ENCODE data around the gene PPAT. TPM values are rescaled to one million over a fixed set of nuclear protein-coding genes. Genes with fewer than 3 reads are reported as not detected.

The PPAT gene
- polyA plus RNA-seq, 3 donors: 0.83 to 1.5 (median 1.4) TPM

- no peaks in the 10 kb centered on the region for H3K27me3 ChIP-seq (ENCODE audit: control insufficient read depth in 2 of 2, insufficient read depth in 2 of 2, low read length in 2 of 2)
Measured at GRCh38 chr4:56425518-56425917, 9.9 kb downstream of the PPAT start.

GRCh38 chr4:56424697-56425514 is 10.5 kb downstream of the PPAT start:
- H3K4me1 Mint-ChIP-seq: peaks cover 7% of the 10 kb centered on the region
- Histone ChIP-seq H3K9ac (ENCODE audit: insufficient read depth, low read length, poor library complexity, severe bottlenecking) (no peak overlapping the region), H3K27me3 (ENCODE audit: control insufficient read depth in 2 of 2, insufficient read depth in 2 of 2, low read length in 2 of 2) (no peaks in the 10 kb centered on the region), H3K27ac (ENCODE audit: low read depth in 1 of 2, low read length in 2 of 2) (no peak overlapping the region), H3K4me2 (replicated peaks; ENCODE audit: extremely low read depth, low read length, poor library complexity, severe bottlenecking) (no peak overlapping the region), H3K9me3 (replicated peaks in 1 of 2; ENCODE audit: control insufficient read depth in 1 of 2, insufficient read depth in 1 of 2, low read length in 2 of 2) (no peaks in the 10 kb centered on the region), H3K4me3 (replicated peaks in 1 of 3; ENCODE audit: low read depth in 2 of 3, low read length in 3 of 3) (no peak overlapping the region), H2AFZ (ENCODE audit: insufficient read depth, low read depth, low read length, poor library complexity, severe bottlenecking) (no peak overlapping the region), H3K36me3 (replicated peaks in 1 of 2; ENCODE audit: control insufficient read depth in 1 of 2, insufficient read depth in 2 of 2, low read length in 2 of 2) (no peaks in the 10 kb centered on the region), H3K4me1 (ENCODE audit: control insufficient read depth in 1 of 2, insufficient read depth in 2 of 2, low read length in 2 of 2) (no peaks in the 10 kb centered on the region), H4K20me1 (ENCODE audit: insufficient read depth, low read length) (no peaks in the 10 kb centered on the region), H3K79me2 (ENCODE audit: insufficient read depth, low read length) (peaks cover 55% of the 10 kb centered on the region)
- H3K27ac Mint-ChIP-seq: no peak overlapping the region
- no peaks in the 10 kb centered on the region for H3K27me3 Mint-ChIP-seq (ENCODE audit: low read depth in 3 of 3)
- H3K4me3 Mint-ChIP-seq: no peak overlapping the region
- peak; percentile 22 to 55 (median 33) for DNase-seq
- intact Hi-C loops (cut with micrococcal nuclease): loop anchor here (5.0 to 10.0 kb wide), 2 partner anchors 410 to 412 kb away; no protein-coding TSS in a partner anchor
- H3K9me3 Mint-ChIP-seq: no peaks in the 10 kb centered on the region
- no CpG with 5 or more reads among the region's 5 CpGs for WGBS (ENCODE audit: insufficient coverage)
- TF ChIP-seq, protein P1, sequence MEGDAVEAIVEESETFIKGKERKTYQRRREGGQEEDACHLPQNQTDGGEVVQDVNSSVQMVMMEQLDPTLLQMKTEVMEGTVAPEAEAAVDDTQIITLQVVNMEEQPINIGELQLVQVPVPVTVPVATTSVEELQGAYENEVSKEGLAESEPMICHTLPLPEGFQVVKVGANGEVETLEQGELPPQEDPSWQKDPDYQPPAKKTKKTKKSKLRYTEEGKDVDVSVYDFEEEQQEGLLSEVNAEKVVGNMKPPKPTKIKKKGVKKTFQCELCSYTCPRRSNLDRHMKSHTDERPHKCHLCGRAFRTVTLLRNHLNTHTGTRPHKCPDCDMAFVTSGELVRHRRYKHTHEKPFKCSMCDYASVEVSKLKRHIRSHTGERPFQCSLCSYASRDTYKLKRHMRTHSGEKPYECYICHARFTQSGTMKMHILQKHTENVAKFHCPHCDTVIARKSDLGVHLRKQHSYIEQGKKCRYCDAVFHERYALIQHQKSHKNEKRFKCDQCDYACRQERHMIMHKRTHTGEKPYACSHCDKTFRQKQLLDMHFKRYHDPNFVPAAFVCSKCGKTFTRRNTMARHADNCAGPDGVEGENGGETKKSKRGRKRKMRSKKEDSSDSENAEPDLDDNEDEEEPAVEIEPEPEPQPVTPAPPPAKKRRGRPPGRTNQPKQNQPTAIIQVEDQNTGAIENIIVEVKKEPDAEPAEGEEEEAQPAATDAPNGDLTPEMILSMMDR (IDR thresholded peaks at IDR 0.05): peak; percentile 85
- no peaks in the 10 kb centered on the region for H3K36me3 Mint-ChIP-seq

More at GRCh38 chr4:56425518-56425917, 9.9 kb downstream of the PPAT start:
- Mint-ChIP-seq H3K4me1 (peaks cover 5% of the 10 kb centered on the region), H3K27me3 (ENCODE audit: low read depth in 3 of 3) (no peaks in the 10 kb centered on the region), H3K36me3 (no peaks in the 10 kb centered on the region), H3K9me3 (no peaks in the 10 kb centered on the region), H3K27ac (no peak overlapping the region), H3K4me3 (no peak overlapping the region)
- intact Hi-C loops (cut with micrococcal nuclease): loop anchor here (5.0 to 10.0 kb wide), 2 partner anchors 409 to 412 kb away; no protein-coding TSS in a partner anchor
- Histone ChIP-seq H3K79me2 (ENCODE audit: insufficient read depth, low read length) (peaks cover 61% of the 10 kb centered on the region), H3K27ac (ENCODE audit: low read depth in 1 of 2, low read length in 2 of 2) (no peak overlapping the region), H3K4me1 (ENCODE audit: control insufficient read depth in 1 of 2, insufficient read depth in 2 of 2, low read length in 2 of 2) (no peaks in the 10 kb centered on the region), H4K20me1 (ENCODE audit: insufficient read depth, low read length) (no peaks in the 10 kb centered on the region), H3K4me2 (replicated peaks; ENCODE audit: extremely low read depth, low read length, poor library complexity, severe bottlenecking) (no peak overlapping the region), H2AFZ (ENCODE audit: insufficient read depth, low read depth, low read length, poor library complexity, severe bottlenecking) (no peak overlapping the region), H3K9ac (ENCODE audit: insufficient read depth, low read length, poor library complexity, severe bottlenecking) (no peak overlapping the region), H3K4me3 (replicated peaks in 1 of 3; ENCODE audit: low read depth in 2 of 3, low read length in 3 of 3) (no peak overlapping the region), H3K36me3 (replicated peaks in 1 of 2; ENCODE audit: control insufficient read depth in 1 of 2, insufficient read depth in 2 of 2, low read length in 2 of 2) (no peaks in the 10 kb centered on the region), H3K9me3 (replicated peaks in 1 of 2; ENCODE audit: control insufficient read depth in 1 of 2, insufficient read depth in 1 of 2, low read length in 2 of 2) (no peaks in the 10 kb centered on the region)
- DNase-seq: no peak
- WGBS (ENCODE audit: insufficient coverage): no CpG with 5 or more reads among the region's 3 CpGs
- TF ChIP-seq, protein P1 (IDR thresholded peaks at IDR 0.05): no peak

Data from CD14-positive monocyte (primary cell).